ENCODE results near the gene NR2F1.

- TF ChIP-seq CTCF (conservative IDR thresholded peaks at IDR 0.05 in 1 of 2, IDR thresholded peaks at IDR 0.05 in 1 of 2; ENCODE audit: low read depth in 1 of 2, low read length in 2 of 2): no peak
- TF ChIP-seq EZH2 (IDR thresholded peaks at IDR 0.05; ENCODE audit: low read length, missing control alignments): no peak
These were observed 16.9 kb upstream of the NR2F1 start for GRCh38 chr5:93566091-93566490.

All from fibroblast of lung (primary cell).